Mesodermal cell (in vitro differentiated cells): ENCODE results near the gene SPOPL.

Experiments used
- H3K27ac ChIP-seq: 2 replicates; pipeline ENCODE4 v1.7.0; 2013; ENCODE audit warnings: mild to moderate bottlenecking, low read depth, low read length, moderate library complexity; ENCODE audit not compliant: severe bottlenecking
- H3K36me3 ChIP-seq: 2 replicates; pipeline ENCODE4 v1.7.1; 2013; ENCODE audit warnings: mild to moderate bottlenecking, low read length, moderate library complexity; ENCODE audit not compliant: control insufficient read depth, insufficient read depth
- H3K4me1 ChIP-seq: one replicate; pipeline ENCODE4 v1.7.1; 2013; ENCODE audit warnings: mild to moderate bottlenecking, low read length; ENCODE audit not compliant: insufficient read depth, control insufficient read depth, poor library complexity, severe bottlenecking
- H3K4me3 ChIP-seq: 2 replicates; pipeline ENCODE4 v1.7.0; 2013; ENCODE audit warnings: low read length, control low read depth, mild to moderate bottlenecking; ENCODE audit not compliant: insufficient read depth, poor library complexity, severe bottlenecking; ENCODE audit errors: extremely low read depth
- H3K9me3 ChIP-seq: 2 replicates; pipeline ENCODE4 v1.7.1; 2013; ENCODE audit warnings: mild to moderate bottlenecking, low read length, moderate library complexity; ENCODE audit not compliant: control insufficient read depth
- WGBS, 2 experiments: methylation state at CpG; one replicate each; pipeline ENCODE4 v1.1.5; 2013; ENCODE audit warnings: missing lambda C conversion rate in 2 of 2; ENCODE audit not compliant: insufficient coverage in 2 of 2; 5-methylcytosine and 5-hydroxymethylcytosine counted together

SPOPL gene

GRCh38 chr2:138554123-138554522 lies 52.6 kb downstream of the SPOPL start:
- Histone ChIP-seq H3K4me3 (no peak overlapping the region), H3K27ac (no peak overlapping the region), H3K9me3 (no peaks in the 10 kb centered on the region), H3K36me3 (peaks cover 18% of the 10 kb centered on the region), H3K4me1 (no peaks in the 10 kb centered on the region)
- no CpG with 5 or more reads among the region's 3 CpGs for WGBS, 2 experiments

- peaks cover 33% of the 10 kb centered on the region for H3K36me3 ChIP-seq
- H3K4me1 ChIP-seq: no peaks in the 10 kb centered on the region
- H3K9me3 ChIP-seq: no peaks in the 10 kb centered on the region
- no peak overlapping the region for H3K4me3 ChIP-seq
- no CpG with 5 or more reads among the region's 1 CpG for WGBS, 2 experiments
- no peak overlapping the region for H3K27ac ChIP-seq
Observed at GRCh38 chr2:138559641-138560040, 58.1 kb downstream of the SPOPL start.

GRCh38 chr2:138564586-138565229 lies 63.1 kb downstream of the SPOPL start:
- H3K27ac ChIP-seq: no peak overlapping the region
- H3K9me3 ChIP-seq: no peaks in the 10 kb centered on the region
- WGBS, 2 experiments: 98 to 100% methylated on average over 4 to 5 of the region's 5 CpGs
- no peaks in the 10 kb centered on the region for H3K4me1 ChIP-seq
- H3K4me3 ChIP-seq: no peak overlapping the region
- H3K36me3 ChIP-seq: peaks cover 39% of the 10 kb centered on the region

- Histone ChIP-seq H3K27ac (no peak overlapping the region), H3K4me1 (no peaks in the 10 kb centered on the region), H3K36me3 (peaks cover 38% of the 10 kb centered on the region), H3K4me3 (no peak overlapping the region), H3K9me3 (no peaks in the 10 kb centered on the region)
Observed at GRCh38 chr2:138565230-138565598, 63.6 kb downstream of the SPOPL start.

GRCh38 chr2:138572318-138572717 lies 70.7 kb downstream of the SPOPL start:
- H3K27ac ChIP-seq: no peak overlapping the region
- H3K9me3 ChIP-seq: peaks cover 7% of the 10 kb centered on the region
- H3K4me3 ChIP-seq: no peak overlapping the region
- H3K4me1 ChIP-seq: no peaks in the 10 kb centered on the region
- peaks cover 27% of the 10 kb centered on the region for H3K36me3 ChIP-seq
- WGBS, 2 experiments: no CpG with 5 or more reads among the region's 2 CpGs

GRCh38 chr2:138577066-138577465 lies 75.5 kb downstream of the SPOPL start:
- no peak overlapping the region for H3K4me3 ChIP-seq
- WGBS, 2 experiments: 100% methylated on average over 2 of the region's 2 CpGs; no CpG with 5 or more reads in 1 of the 2 experiments
- no peak overlapping the region for H3K27ac ChIP-seq
- H3K9me3 ChIP-seq: peaks cover 7% of the 10 kb centered on the region
- no peaks in the 10 kb centered on the region for H3K4me1 ChIP-seq
- peaks cover 16% of the 10 kb centered on the region for H3K36me3 ChIP-seq

GRCh38 chr2:138579556-138579955 lies 78.0 kb downstream of the SPOPL start:
- no peaks in the 10 kb centered on the region for H3K4me1 ChIP-seq
- no CpG with 5 or more reads among the region's 3 CpGs for WGBS, 2 experiments
- no peak overlapping the region for H3K27ac ChIP-seq
- peaks cover 6% of the 10 kb centered on the region for H3K9me3 ChIP-seq
- no peak overlapping the region for H3K4me3 ChIP-seq
- H3K36me3 ChIP-seq: peaks cover 6% of the 10 kb centered on the region

- Histone ChIP-seq H3K9me3 (no peaks in the 10 kb centered on the region), H3K4me3 (no peak overlapping the region), H3K27ac (no peak overlapping the region), H3K36me3 (peaks cover 4% of the 10 kb centered on the region), H3K4me1 (no peaks in the 10 kb centered on the region)
- no CpG with 5 or more reads among the region's 1 CpG for whole genome bisulfite sequencing, 2 experiments
Observed at GRCh38 chr2:138581909-138582308, 80.3 kb downstream of the SPOPL start.

- peaks cover 4% of the 10 kb centered on the region for H3K36me3 ChIP-seq
- H3K4me3 ChIP-seq: no peak overlapping the region
- H3K27ac ChIP-seq: no peak overlapping the region
- no peaks in the 10 kb centered on the region for H3K4me1 ChIP-seq
- no CpG with 5 or more reads among the region's 1 CpG for WGBS, 2 experiments
- H3K9me3 ChIP-seq: no peaks in the 10 kb centered on the region
Observed at GRCh38 chr2:138589663-138590062, 88.1 kb downstream of the SPOPL start.

GRCh38 chr2:138596403-138596802 lies 94.8 kb downstream of the SPOPL start:
- H3K36me3 ChIP-seq: peaks cover 2% of the 10 kb centered on the region

GRCh38 chr2:138600732-138601457 lies 99.3 kb downstream of the SPOPL start:
- H3K4me1 ChIP-seq: no peaks in the 10 kb centered on the region
- no peak overlapping the region for H3K4me3 ChIP-seq
- H3K27ac ChIP-seq: no peak overlapping the region
- WGBS, 2 experiments: no CpG with 5 or more reads among the region's 3 CpGs
- H3K9me3 ChIP-seq: no peaks in the 10 kb centered on the region
- no peaks in the 10 kb centered on the region for H3K36me3 ChIP-seq

More at GRCh38 chr2:138596403-138596802, 94.8 kb downstream of the SPOPL start:
- H3K4me1 ChIP-seq: no peaks in the 10 kb centered on the region
- H3K27ac ChIP-seq: no peak overlapping the region
- H3K9me3 ChIP-seq: no peaks in the 10 kb centered on the region
- 90 to 91% methylated on average over 3 of the region's 3 CpGs for WGBS, 2 experiments
- no peak overlapping the region for H3K4me3 ChIP-seq
